ENCODE data around the gene YIF1B.

The YIF1B gene

GRCh38 chr19:38303517-38304351 lies 12.0 kb downstream of the YIF1B start, which contains the start of gene C19orf33:
Gene C19orf33 (plus strand): TSS chr19:38304251. CDS start chr19:38304262, 11 bp downstream.
- DNase-seq = no peak

DNA sequence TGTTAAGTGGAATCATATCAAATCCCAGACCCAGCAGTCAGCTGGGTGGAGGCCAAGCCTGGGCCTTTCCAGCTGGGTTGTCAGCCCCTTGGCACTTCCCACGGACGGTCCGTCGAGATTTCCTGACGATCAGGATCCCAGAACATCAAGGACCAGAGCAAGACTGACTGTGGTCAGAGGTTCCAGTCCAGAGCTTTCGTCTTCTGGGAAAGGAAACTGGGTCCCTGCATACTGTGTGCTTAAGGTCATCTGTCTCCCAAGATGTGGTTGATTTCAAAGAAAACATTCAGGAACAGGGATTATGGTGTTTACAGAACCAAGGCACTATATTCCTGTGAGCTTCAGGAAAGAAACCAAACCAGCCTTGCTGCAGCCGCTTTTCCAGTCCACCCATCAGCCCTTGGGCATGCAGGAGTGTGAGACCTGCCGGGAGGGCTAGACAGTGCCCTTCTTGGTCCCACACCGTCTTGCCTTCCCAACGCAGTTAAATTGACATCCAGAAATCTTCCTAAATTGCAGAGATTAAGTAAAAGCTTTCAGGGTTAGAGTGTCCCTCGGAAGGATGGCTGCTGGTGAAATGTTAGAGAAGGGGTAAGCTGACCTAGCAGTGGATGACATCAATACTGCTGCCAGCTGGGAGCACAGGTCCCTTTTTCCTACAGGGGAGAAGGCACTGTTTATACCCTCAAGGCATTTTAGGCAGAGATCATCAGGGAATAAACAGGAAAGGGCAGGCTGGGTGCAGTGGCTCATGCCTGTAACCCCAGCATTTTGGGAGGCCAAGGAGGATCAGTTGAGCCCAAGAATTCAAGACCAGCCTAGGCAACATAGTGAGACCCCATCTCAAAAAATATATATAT lies 16.7 kb downstream of the YIF1B start:
- no peak for DNase-seq

GRCh38 chr19:38294090-38294489 lies 21.7 kb downstream of the YIF1B start:
- no peak for DNase-seq

- no peak for DNase-seq
Observed at GRCh38 chr19:38293281-38293680, 22.5 kb downstream of the YIF1B start.

DNA sequence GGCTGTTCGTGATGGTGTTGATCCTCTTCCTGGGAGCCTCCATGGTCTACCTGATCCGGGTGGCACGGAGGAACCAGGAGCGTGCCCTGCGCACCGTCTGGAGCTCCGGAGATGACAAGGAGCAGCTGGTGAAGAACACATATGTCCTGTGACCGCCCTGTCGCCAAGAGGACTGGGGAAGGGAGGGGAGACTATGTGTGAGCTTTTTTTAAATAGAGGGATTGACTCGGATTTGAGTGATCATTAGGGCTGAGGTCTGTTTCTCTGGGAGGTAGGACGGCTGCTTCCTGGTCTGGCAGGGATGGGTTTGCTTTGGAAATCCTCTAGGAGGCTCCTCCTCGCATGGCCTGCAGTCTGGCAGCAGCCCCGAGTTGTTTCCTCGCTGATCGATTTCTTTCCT lies 23.9 kb downstream of the YIF1B start:
- DNase-seq = no peak

DNA sequence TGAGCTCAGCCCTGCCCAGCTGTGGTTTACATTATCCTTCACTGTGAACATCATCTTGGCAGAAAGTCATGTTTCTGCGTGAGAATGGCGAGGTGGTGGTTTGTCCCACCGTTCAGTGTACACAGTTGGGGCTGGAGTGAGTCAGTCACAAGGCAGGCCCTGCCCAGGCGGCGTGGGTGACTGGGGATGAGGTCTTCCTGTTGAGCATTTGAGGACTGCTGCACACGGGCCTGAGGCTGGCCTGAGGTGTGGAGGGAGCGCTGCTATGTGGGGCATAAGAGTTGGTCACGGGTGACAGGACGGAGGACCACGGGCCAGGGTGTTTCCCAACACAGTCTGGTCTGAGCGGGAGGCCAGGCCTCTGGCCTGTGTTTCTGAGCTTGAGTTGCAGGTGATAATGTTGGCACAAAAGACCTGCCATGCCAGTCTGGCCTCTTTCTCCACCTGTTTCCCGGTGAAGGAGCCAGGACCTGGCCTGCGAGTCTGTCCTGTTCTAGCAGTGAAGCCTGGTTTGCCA lies 25.1 kb downstream of the YIF1B start:
- no peak for DNase-seq

DNA sequence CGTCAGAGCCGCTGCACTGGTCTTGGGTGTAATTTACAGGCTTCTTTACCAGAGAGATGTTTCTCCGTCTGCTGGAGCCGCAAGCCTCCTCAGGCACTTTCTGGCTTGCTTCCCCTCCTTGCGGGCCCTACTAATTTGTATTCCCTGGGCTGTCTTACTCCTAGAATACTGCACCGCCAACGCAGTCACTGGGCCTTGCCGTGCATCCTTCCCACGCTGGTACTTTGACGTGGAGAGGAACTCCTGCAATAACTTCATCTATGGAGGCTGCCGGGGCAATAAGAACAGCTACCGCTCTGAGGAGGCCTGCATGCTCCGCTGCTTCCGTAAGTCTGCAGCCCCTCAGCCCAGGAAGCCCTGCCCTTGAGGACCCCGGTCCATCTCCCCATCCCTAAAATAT lies 25.8 kb downstream of the YIF1B start:
- no peak for DNase-seq

DNA sequence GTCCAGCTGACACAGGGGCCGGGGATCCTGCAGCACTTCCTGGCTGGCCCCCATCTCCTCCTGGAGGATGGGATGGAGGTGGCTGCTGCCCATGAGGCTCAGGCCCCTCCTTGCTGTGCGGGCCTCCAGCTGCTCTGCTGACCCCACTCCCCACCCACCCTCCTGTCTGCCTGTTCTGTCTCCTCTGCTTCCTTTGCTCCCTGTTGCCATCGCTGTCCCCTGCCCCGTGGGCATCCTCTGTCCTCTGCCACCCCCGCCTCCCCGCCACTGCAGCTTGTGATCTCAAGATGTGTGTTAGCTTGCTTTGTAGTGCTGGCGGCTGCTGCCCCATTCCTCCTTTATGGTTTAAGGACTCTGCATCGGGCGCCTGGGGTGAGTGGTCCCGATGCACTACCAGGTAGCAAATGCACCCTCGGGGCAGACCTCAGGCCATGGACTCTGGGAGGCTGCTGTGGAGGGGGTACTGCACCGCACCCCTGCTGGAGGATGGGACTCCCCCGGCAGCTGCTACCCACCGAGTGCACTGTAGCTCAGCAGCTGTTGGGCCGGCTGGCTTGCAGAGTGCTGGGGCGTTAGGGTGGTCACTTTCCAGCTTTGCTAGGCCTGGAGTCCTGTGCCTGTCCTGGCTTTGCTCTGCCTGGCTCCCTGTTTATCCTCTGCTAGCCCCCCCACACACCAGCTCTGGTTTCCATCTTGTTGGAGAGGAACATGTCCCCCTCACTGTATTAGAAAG lies 27.5 kb downstream of the YIF1B start:
- DNase-seq = no peak

GRCh38 chr19:38287604-38288003 lies 28.1 kb downstream of the YIF1B start:
- DNase-seq = peak; percentile 25

- DNase-seq = no peak
Observed at GRCh38 chr19:38285567-38285966, 30.2 kb downstream of the YIF1B start.

DNA sequence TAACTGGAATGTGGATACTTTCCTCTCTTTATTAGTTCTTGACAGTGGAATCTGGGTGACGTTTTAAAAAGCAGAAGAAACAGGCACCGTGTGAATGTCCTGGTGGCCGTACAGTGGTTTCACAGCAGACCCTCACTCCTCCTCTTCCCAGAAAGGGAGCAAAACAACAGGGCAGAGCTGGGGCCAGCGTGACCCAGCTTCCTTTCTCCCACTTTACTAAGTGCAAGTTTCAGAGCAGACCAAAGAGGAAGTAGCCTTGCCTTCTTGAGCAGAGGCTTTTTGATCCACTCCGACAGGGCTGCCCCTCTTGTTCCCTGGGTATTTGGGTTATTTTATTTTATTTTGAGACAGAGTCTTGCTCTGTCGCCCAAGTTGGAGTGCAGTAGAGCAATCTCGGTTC lies 31.3 kb downstream of the YIF1B start:
- peak; percentile 7 for DNase-seq

DNA sequence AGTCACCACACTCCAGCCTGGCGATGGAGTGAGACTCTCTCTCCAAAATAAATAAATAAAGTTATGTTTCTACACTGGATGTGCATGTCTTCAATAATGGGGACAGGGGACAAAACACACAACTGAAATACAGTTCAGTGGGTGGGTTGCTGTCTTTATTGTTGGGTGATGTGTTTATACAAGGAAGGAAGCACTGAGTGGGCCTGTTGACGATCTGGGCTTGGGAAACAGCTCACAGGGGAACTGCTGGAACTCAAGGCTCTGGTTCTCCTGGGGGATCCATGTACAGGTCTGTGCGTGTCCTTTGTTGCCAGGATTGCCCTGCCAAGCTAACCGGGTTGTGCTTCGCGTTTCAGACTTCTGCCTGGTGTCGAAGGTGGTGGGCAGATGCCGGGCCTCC lies 32.5 kb downstream of the YIF1B start:
- DNase-seq = no peak

DNA sequence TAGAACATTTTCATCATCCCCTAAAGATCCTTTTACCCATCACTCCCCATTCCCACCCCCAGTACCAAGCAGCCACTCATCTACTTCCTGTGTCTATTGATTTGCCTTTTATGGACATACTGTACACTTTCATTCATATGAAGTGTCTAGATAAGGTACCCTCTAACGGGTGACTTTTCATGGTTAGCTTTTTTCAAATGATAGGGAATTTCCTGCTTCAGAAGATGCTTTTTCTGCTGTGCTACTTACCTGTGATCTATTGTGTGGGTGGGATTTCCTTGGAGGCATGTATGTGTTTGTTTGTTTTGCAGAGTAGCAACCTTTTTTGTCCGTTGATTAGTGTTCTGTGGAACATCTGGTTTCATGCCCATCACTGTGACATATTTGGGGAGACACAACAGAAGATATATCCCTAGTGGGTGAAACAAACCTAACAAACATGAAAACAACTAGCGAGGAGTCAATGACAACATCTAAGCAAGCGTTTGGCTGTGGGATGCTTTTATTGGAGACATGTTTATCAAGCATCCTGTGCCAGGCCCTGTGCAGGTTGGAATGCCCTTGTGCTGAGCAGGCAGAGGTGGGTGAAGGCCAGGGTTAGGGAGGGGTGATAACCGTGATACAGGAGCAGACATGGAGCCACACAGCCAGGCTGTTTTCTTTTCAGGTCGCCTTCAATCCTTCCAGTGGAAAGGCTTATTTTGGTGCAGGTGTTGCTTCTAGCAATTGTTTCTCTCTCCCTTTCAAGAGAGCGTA lies 33.8 kb downstream of the YIF1B start:
- no peak for DNase-seq

DNA sequence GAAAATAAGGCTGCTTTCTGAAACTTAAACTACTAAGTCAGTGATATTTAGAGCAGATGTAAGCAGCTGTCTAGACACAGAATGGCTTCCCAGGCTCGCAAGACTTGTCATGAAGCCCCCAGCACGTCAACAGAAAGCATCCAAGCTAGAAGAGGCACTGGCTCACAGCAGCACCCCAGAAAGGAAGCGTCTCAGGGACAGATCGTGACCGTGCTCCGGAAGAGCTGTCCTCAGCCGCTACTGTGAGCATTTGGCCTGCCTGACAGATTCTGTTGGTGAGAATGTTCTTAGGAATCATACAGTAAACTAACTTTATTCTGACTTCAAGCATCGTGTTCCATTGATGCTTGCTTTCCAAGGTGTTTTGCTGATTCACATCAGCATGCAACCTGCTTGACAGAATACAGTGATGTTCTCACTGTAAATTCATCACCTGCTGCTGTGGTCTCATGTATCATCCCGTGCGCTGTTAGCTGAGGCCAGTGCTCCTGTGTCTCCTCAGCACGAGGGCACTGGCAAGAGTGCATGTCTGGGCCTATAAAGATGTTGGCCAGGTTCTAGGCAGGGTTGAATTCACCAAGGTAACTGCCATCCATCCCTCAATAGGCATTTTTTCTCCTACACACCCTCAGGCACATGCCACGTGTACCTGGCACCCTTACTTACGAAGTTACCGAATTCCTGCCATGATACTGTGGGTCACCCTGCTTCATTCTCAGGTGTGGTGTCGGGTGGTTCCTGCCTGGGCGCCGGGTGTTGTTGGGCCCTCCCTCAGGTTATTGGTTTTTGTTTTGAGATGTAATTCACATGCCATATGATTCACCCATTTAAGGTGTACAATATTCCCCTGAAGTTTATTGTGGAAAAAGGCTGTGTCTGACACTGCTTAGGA lies 35.5 kb downstream of the YIF1B start:
- no peak for DNase-seq

GRCh38 chr19:38278751-38279150 lies 37.0 kb downstream of the YIF1B start:
- no peak for DNase-seq

GRCh38 chr19:38277969-38278680 lies 37.6 kb downstream of the YIF1B start:
- no peak for DNase-seq

DNA sequence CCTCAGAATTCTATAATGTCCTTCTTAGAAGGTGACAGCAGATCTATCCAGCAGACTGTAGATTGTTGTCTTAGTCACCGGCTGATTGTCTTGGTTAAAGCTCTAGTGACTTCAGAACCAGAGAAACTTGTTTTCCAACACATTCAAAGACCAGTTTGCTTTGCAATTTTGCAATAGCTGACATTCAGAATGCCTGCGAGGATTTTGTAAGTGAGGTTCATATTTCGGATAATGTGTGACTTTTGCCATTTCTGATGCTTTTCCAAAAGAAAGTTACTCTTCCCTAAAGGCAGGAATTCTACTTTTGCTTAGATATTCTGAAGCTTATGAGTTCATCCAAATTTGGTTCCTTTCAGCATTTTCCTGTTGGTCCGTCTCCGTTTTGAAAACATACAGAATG lies 38.2 kb downstream of the YIF1B start:
- no peak for DNase-seq

GRCh38 chr19:38276942-38277517 lies 38.7 kb downstream of the YIF1B start:
- DNase-seq = no peak

DNA sequence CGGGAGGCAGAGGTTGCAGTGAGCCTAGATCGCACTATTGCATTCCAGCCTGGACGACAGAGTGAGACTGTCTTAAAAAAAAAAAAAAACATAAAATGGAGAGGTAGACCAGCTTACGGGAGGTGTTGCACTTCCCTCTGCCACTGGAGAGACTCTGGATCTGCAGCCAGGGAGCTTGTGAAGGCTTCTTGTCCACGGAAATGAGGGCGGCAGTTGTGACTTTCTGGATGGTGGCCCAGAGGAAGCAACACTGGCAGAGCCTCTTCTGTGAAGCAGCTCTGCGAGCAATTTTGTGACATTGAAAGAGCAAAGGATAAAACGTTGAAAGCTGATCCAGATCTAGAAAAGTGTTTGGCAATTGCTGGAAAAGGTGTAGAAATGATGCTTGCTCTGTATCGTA lies 41.0 kb downstream of the YIF1B start:
- no peak for DNase-seq

DNA sequence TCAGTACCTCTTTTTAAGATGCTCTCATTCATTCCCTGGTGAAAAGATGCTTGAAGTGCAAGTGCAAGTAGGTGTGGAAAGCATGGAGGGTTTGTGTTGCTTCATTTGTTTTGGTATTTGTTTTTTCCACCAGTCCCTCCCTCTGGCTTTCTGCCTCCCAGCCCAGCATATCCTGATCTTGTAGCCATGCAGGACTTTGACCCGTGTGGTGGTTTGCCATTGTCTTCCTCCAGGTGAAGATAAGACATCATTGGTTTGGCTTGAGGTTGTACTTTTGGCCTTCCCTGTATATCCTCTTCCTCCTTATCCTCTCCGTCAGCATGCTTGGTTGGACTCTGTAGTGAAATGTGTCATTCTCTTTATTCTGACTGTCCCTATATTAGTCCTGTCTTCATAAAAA lies 42.2 kb downstream of the YIF1B start:
- DNase-seq = no peak
